Caco-2 (cell line): ENCODE results near the gene MAST4. TPM values are rescaled to one million over a fixed set of nuclear protein-coding genes. Genes with fewer than 3 reads are reported as not detected.

Experiments used
- BruUV-seq: library from RNA; stranded (reverse); fragments of 400-500 nt; replicated peaks from 2 replicates; lab custom pipeline; 2021; lab: Mats Ljungman, UMichigan
- CTCF ChIA-PET: fragments of 300-600 bp; sonication (Branson Sonifier 250); formaldehyde crosslinking; loops from one replicate; lab custom pipeline; 2022; ENCODE audit warnings: antibody characterized with exemption; lab: Charles Lee
- POLR2A ChIA-PET: fragments of 300-600 bp; sonication (Branson Sonifier 250); formaldehyde crosslinking; loops from one replicate; lab custom pipeline; 2022; ENCODE audit warnings: antibody characterized with exemption; lab: Charles Lee
- DNase-seq, 2 experiments: peaks; one replicate each; pipeline versions ENCODE4 v3.0.0 to v3.0.0-alpha.2; 2020 to 2022
- H3K27me3 ChIP-seq: replicated peaks from 2 replicates; pipeline ENCODE4 v1.6.0; 2011; ENCODE audit warnings: low read length; ENCODE audit not compliant: control insufficient read depth, insufficient read depth
- H3K36me3 ChIP-seq: 2 replicates; pipeline ENCODE4 v1.5.1; 2011; ENCODE audit warnings: low read length; ENCODE audit not compliant: control insufficient read depth, insufficient read depth
- H3K4me1 ChIP-seq: fragments of 250-450 bp; sonication (Bioruptor Pico); 2 replicates; pipeline ENCODE4 v1.5.1; 2020; ENCODE audit warnings: mild to moderate bottlenecking
- H3K4me3 ChIP-seq: 2 replicates; pipeline ENCODE4 v1.5.1; 2011; ENCODE audit warnings: low read depth, mild to moderate bottlenecking, control low read depth, low read length
- H3K9me3 ChIP-seq: fragments of 250-450 bp; sonication (Bioruptor Pico); 2 replicates; pipeline ENCODE4 v1.5.1; 2020; ENCODE audit warnings: mild to moderate bottlenecking, moderate library complexity
- H3K27ac Mint-ChIP-seq: one replicate; pipeline ENCODE4 v1.8.0; 2022; ENCODE audit warnings: mixed read lengths; ENCODE audit not compliant: unreplicated experiment
- H3K27me3 Mint-ChIP-seq: one replicate; pipeline ENCODE4 v1.8.0; 2022; ENCODE audit warnings: mixed read lengths; ENCODE audit not compliant: insufficient read depth, unreplicated experiment
- H3K36me3 Mint-ChIP-seq: one replicate; pipeline ENCODE4 v1.8.0; 2022; ENCODE audit warnings: mild to moderate bottlenecking, mixed read lengths; ENCODE audit not compliant: insufficient read depth, unreplicated experiment
- H3K4me1 Mint-ChIP-seq: one replicate; pipeline ENCODE4 v1.8.0; 2022; ENCODE audit warnings: low read depth, mixed read lengths; ENCODE audit not compliant: unreplicated experiment
- H3K4me3 Mint-ChIP-seq: one replicate; pipeline ENCODE4 v1.8.0; 2022; ENCODE audit warnings: mild to moderate bottlenecking, moderate library complexity, mixed read lengths; ENCODE audit not compliant: unreplicated experiment
- H3K9me3 Mint-ChIP-seq: one replicate; pipeline ENCODE4 v1.8.0; 2022; ENCODE audit warnings: mixed read lengths; ENCODE audit not compliant: unreplicated experiment
- intact Hi-C: fragments of 100-400 bp; cut with micrococcal nuclease; formaldehyde crosslinking; loops from one replicate; pipeline ENCODE4 v1.10.0; 2022; ENCODE audit not compliant: unreplicated experiment
- total RNA-seq: library from RNA; stranded (reverse); gene quantifications from 2 replicates; pipeline ENCODE4 v1.2.3, GENCODE V29; 2022
- TF ChIP-seq, protein P1 (sequence below), 2 experiments: fragments of 200-600 bp in 1 of 2; IDR thresholded peaks; 1 replicate in 1 of 2; 2 replicates in 1 of 2; pipeline versions ENCODE4 v1.5.1 to v1.8.0; 2011 to 2022; ENCODE audit warnings: antibody characterized with exemption in 1 of 2, control low read depth in 1 of 2, inconsistent platforms in 1 of 2, low read depth in 1 of 2, low read length in 1 of 2, mild to moderate bottlenecking in 1 of 2, moderate library complexity in 1 of 2; ENCODE audit not compliant: insufficient read depth in 1 of 2, severe bottlenecking in 1 of 2, unreplicated experiment in 1 of 2

The MAST4 gene
- total RNA-seq, 1 experiment from 2014 or later: 17.8 TPM

DNA sequence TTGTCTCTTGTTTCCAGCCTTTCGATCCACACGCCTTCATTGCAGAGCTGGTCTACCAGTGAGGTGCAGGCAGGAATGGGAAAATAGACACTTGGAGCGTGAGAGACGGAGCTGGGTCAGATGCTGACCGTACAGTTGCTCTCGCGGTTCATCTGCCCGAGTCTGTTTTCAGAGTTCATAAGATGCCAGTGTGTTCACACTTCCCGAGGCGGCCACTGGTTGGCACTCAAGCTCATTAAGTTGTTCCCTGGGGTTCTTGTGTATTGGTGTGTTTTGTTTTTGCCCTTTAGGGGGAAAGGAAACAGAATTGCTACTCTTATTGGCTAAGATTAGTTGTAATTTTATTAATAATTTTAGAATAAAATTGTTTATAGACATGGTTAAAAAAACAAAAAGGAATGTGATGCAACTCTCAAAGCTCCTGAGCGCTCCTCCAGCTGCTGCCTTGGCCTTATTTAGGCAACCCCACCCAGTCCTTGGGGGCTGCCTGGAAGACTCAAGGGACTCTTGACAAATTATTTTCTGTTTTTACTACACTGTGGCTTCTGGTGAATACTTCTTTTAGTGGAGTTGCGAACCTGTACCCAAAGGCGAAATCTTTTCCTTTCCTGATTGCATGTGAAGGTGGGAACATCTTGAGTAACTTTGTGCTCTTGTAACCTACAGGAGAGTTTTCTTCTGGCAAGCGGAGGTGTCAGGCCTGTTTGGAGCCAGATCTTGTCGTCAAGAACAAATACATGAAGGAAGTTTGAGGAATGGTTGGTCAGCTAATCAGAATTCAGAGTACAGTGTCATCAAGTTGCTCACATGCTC lies 146.1 kb downstream of the MAST4 start:
- peaks cover 5% of the 10 kb centered on the region for H3K27me3 Mint-ChIP-seq
- TF ChIP-seq, protein P1, sequence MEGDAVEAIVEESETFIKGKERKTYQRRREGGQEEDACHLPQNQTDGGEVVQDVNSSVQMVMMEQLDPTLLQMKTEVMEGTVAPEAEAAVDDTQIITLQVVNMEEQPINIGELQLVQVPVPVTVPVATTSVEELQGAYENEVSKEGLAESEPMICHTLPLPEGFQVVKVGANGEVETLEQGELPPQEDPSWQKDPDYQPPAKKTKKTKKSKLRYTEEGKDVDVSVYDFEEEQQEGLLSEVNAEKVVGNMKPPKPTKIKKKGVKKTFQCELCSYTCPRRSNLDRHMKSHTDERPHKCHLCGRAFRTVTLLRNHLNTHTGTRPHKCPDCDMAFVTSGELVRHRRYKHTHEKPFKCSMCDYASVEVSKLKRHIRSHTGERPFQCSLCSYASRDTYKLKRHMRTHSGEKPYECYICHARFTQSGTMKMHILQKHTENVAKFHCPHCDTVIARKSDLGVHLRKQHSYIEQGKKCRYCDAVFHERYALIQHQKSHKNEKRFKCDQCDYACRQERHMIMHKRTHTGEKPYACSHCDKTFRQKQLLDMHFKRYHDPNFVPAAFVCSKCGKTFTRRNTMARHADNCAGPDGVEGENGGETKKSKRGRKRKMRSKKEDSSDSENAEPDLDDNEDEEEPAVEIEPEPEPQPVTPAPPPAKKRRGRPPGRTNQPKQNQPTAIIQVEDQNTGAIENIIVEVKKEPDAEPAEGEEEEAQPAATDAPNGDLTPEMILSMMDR (IDR thresholded peaks at IDR 0.05; ENCODE audit: insufficient read depth in 1 of 2, low read depth in 1 of 2, low read length in 1 of 2, severe bottlenecking in 1 of 2, unreplicated experiment in 1 of 2): no peak
- peaks cover 10% of the 10 kb centered on the region for H3K4me1 Mint-ChIP-seq
- H3K27me3 ChIP-seq: no peaks in the 10 kb centered on the region; the same call in 1 of the 2 replicates
- H3K4me3 ChIP-seq: no peak overlapping the region
- no peak overlapping the region for H3K27ac Mint-ChIP-seq
- intact Hi-C loops: loop anchor here (5.0 kb wide), 1 partner anchor 435 kb away; no protein-coding TSS in a partner anchor
- H3K4me3 Mint-ChIP-seq: no peak overlapping the region
- no peaks in the 10 kb centered on the region for H3K36me3 Mint-ChIP-seq
- ChIA-PET POLR2A (no interaction called here), CTCF (interaction anchor here (1.0 to 1.2 kb wide), 3 partner anchors 13 to 436 kb away, joined by 3 to 5 read pairs (median 4); no protein-coding TSS in a partner anchor)
- BruUV-seq: no TSS peak
- H3K9me3 Mint-ChIP-seq: peaks cover 10% of the 10 kb centered on the region
- no peaks in the 10 kb centered on the region for H3K36me3 ChIP-seq
- peaks cover 3% of the 10 kb centered on the region; the same call in 1 of the 2 replicates for H3K4me1 ChIP-seq
- no peak for DNase-seq
- no peaks in the 10 kb centered on the region for H3K9me3 ChIP-seq

DNA sequence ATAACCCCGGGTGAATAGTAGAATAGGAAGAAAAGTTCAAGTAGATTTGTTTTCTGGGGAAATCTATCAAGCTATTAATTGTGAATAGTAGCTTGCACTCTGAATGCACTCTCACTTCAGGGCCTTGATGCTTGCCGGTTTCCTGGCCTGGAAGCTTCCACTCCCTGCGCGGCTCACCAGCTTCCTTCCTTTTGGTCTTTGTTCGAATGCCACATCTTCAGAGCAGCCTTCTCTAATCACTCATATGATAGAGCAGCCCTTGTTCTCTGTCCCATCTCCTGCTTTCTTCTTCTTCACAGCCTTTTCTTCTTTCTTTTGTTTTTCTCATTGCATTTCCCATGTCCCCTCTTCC lies 146.7 kb downstream of the MAST4 start:
- CTCF ChIA-PET: no interaction called here
- intact Hi-C loops: loop anchor here (5.0 kb wide), 1 partner anchor 436 kb away; no protein-coding TSS in a partner anchor

DNA sequence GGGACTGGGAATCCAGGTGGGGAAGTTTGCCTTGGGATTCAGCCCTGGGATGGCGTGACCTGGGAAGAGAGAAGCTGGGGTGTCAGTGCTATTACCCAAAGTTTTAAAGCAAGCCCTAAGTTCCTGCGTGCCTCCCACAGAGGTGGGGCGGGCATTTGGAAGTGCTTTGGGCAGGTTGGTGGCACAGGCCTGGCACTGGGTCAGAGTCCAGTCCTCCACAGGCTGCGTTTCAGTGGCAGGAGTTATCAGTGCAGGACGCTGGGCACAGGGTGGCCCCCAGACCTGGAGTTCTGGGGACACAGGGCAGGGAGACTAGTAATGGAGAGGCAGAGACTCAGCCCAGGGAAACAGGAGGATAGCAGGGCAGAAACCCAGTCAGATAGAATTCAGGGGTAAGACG lies 147.2 kb downstream of the MAST4 start:
- intact Hi-C loops: loop anchor here (5.0 kb wide), 1 partner anchor 436 kb away; no protein-coding TSS in a partner anchor
- Mint-ChIP-seq H3K27ac (no peak overlapping the region), H3K36me3 (no peaks in the 10 kb centered on the region), H3K9me3 (peaks cover 10% of the 10 kb centered on the region), H3K27me3 (peaks cover 6% of the 10 kb centered on the region), H3K4me1 (peaks cover 10% of the 10 kb centered on the region), H3K4me3 (no peak overlapping the region)
- DNase-seq: no peak
- POLR2A ChIA-PET: no interaction called here
- CTCF ChIA-PET: no interaction called here
- TF ChIP-seq, protein P1 (IDR thresholded peaks at IDR 0.05; ENCODE audit: insufficient read depth in 1 of 2, low read depth in 1 of 2, low read length in 1 of 2, severe bottlenecking in 1 of 2, unreplicated experiment in 1 of 2): no peak
- H3K36me3 ChIP-seq: no peaks in the 10 kb centered on the region
- no peaks in the 10 kb centered on the region for H3K4me1 ChIP-seq
- BruUV-seq: no TSS peak
- no peak overlapping the region for H3K4me3 ChIP-seq
- H3K9me3 ChIP-seq: no peaks in the 10 kb centered on the region
- H3K27me3 ChIP-seq: no peaks in the 10 kb centered on the region; the same call in 1 of the 2 replicates

More for the DNA sequence above, 146.7 kb downstream of the MAST4 start:
- Mint-ChIP-seq H3K9me3 (peaks cover 10% of the 10 kb centered on the region), H3K4me3 (no peak overlapping the region), H3K27ac (no peak overlapping the region), H3K36me3 (no peaks in the 10 kb centered on the region), H3K27me3 (peaks cover 5% of the 10 kb centered on the region), H3K4me1 (peaks cover 10% of the 10 kb centered on the region)
- BruUV-seq: no TSS peak
- POLR2A ChIA-PET: no interaction called here
- H3K9me3 ChIP-seq: no peaks in the 10 kb centered on the region
- no peaks in the 10 kb centered on the region for H3K36me3 ChIP-seq
- TF ChIP-seq, protein P1 (IDR thresholded peaks at IDR 0.05; ENCODE audit: insufficient read depth in 1 of 2, low read depth in 1 of 2, low read length in 1 of 2, severe bottlenecking in 1 of 2, unreplicated experiment in 1 of 2): no peak
- no peaks in the 10 kb centered on the region; the same call in 1 of the 2 replicates for H3K27me3 ChIP-seq
- no peak for DNase-seq
- no peak overlapping the region for H3K4me3 ChIP-seq
- H3K4me1 ChIP-seq: no peaks in the 10 kb centered on the region
